ENCODE results near the gene MLLT3. TPM values are rescaled to one million over a fixed set of nuclear protein-coding genes. Genes with fewer than 3 reads are reported as not detected.
"Not testable (repeated sequence)": the region's sequence is repeated elsewhere in the genome, so short reads cannot be mapped to it uniquely, and the experiment has no call there.

MLLT3 gene
- polyA plus RNA-seq, 1 donor = 75.7 TPM

- DNase-seq = no peak
Observed at GRCh38 chr9:20593537-20593936, 28.8 kb downstream of the MLLT3 start.

DNA sequence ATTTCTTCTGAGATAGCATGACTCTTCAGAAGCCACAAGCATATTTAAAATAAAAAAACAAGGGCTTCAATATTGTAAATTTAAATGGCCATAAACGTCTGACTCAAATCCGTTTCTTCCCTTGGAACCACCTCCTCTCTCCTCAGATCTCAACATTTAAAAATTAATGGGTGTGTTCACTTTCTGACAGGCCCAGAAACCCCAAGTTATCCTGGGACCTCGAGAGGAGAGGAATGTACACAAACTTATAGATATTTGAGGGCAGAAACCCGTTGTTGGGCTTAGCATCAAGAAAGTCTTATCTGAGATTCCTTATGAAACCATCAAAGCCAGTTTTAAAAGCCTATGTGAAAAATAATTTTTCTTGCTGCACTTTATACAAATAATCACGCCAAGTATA is 29.2 kb downstream of the MLLT3 start:
- DNase-seq = no peak

DNA sequence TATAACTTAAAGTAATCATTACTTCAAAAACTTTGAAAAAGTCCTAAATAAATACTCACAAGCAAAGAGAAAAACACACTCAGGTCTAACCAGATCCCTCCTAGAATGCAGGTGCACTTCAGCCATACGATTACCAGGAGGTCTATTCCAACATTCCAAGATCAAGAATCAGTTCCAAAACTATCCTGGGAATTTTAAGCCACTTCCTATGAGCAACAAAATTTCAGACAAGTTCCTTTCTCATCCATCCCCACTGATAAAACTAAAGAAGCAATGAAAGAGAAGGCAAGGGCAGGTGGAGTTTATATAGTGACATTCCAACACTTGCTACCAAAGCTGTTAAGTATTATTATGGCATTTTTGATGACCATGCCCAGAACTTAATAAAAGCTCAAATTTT is 29.6 kb downstream of the MLLT3 start:
- DNase-seq = no peak

- DNase-seq = no peak
Observed at GRCh38 chr9:20591223-20591622, 31.1 kb downstream of the MLLT3 start.

DNA sequence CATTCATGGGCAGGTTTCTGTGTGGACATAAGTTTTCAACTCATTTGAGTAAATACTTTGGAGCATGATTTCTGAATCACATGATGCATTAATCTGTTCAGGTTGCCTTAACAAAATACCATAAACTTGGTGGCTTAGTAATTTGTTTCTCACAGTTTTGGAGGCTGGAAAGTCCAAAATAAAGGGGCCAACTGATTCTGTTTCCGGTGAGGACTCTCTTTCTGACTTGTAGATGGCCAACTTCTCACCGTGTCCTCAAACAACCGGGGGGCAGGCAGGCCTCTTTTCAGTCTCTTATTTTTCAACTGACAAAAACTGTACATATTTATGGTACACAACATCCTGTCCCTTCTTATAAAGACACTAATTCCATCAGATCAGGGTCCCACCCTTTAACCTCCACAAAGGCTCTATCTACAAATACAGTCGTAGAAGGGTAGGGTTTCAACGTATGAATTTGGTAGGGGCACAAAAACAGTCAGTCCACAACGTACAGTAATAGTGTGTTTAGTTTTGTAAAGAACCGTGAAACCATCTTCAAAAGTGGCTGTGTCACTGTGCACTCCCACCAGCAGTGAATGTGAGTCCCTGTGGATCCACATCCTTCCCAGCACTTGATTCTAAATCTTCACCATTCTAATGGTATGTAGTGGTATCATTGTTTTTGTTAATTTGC is 37.2 kb downstream of the MLLT3 start:
- DNase-seq = no peak

DNA sequence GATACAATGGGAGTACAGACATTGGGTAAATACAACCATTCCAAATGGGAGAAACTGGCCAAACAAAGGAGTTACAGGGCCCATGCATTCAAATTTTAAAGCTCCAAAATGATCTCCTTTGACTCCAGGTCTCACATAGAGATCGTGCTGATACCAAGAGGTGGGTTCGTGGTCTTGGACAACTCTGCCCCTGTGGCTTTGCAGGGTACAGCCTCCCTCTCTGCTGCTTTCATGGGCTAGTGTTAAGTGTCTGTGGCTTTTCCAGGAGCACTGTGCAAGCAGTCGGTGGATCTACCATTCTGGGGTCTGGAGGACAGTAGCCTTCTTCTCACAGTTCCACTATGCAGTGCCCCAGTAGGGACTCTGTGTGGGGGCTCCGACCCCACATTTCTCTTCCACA is 39.2 kb downstream of the MLLT3 start:
- DNase-seq = not testable (repeated sequence)

- DNase-seq = no peak
Observed at GRCh38 chr9:20582150-20582549, 40.1 kb downstream of the MLLT3 start.

GRCh38 chr9:20580673-20581072 is 41.6 kb downstream of the MLLT3 start:
- no peak for DNase-seq

DNA sequence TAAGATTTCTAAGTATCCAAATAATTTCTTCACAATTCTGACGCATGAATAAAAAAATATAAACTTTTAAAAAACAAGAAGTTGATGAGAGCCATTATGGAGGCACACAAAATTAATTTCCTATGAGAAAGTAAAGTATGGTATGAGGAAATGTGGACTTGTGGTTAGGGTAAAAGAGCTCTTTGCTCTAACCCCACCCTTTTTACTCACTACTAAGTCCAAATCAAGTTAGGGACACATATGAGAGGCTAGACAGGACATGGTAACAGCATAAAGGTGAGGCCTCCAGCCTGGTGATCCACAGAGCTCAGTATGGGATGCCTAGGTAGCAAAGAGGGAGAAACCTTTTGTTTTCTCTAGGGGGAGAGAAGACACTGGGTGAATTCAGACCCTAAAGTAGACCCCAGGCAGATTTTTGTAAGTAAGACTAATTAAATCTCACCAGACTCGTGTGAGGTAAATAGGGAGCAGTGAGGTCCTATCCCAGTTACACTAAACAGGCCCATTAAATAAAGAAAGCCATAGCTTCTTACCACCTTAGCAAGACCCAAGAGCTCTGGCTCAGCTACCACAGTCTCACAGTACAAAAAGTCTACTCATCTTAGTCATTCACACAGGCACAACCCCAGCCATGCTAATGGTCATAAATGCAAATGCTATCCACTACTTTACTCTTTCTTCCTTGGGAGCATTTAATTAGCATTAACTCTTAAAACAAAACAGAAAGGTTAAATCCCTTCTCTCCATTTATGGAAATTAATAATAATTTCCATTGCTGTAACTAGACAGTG is 42.6 kb downstream of the MLLT3 start:
- DNase-seq = no peak

GRCh38 chr9:20573023-20573422 is 49.3 kb downstream of the MLLT3 start:
- no peak for DNase-seq

- no peak for DNase-seq
Observed at GRCh38 chr9:20570756-20571155, 51.5 kb downstream of the MLLT3 start.

DNA sequence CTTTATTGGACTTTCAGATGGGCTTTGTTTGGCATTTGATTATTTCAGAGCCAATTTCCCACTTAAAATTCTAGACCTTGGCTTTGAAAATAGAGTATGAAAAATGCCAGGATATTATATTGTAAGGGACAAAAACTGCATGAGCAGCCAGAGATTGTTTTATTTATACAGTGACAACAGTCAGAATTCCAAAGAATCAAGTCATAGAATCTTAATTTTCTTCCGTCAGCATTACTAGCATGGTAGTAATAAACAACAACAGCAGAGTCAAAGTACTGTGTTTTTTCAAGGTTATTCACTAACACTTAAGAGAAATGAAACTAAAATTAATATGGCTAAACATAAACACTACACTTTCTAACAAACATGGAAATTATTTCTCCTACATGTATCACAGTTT is 52.2 kb downstream of the MLLT3 start:
- DNase-seq = no peak

GRCh38 chr9:20569525-20569924 is 52.8 kb downstream of the MLLT3 start:
- DNase-seq = no peak

DNA sequence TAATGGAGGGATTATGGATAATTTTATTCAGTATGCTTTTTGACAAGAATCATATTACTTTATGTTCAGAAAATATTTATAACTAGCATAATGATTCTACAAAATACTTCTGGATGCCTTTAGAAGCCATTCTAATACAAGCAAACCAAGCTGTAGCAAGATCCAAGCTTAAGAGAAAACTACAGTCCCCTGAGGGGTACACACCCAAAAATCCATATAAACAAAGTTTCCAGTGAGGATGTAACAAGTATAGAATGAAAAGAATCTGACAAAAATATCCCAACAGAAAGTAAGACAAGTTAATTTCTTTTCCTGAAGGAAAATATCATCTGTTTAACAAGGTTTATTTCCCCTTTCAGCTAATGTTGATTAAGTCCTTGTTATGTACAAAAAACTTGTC is 53.9 kb downstream of the MLLT3 start:
- DNase-seq = no peak

GRCh38 chr9:20566401-20566800 is 55.9 kb downstream of the MLLT3 start:
- no peak for DNase-seq

DNA sequence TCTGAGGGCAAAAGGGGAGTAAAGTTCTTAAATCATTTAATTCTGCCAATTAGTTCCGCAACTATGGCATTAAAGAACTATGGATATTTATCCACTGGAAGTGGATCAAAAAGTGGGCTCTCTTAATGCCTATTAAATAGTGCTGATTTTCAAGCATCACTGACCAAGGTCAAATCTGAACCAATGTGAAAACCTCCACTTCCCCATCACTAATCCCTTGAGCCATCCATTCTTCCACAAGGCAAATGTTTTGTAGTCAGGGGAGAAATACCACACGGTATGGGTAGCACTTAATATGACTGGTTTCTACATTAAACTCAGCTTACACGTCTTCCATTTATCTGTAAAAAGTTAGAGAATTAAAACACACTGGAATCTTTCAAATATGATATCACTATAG is 57.6 kb downstream of the MLLT3 start:
- DNase-seq = no peak

DNA sequence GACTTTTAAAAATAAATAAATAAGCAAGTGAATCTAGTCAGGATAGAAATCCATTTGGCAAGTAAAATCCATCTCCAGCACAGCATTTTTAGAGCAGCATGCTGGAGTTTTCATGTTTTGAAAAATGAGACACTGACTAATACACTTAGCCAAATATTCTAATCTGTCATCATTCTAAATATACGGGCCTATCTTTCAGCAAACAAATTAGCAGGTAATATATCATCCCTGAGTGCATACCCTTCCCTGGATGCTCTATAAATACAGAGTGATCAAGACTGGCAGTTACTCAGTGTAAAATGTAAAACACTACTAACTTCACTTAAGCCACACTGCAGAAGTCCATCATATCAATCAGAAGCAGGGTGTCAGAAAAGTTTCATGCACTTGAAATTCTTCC is 58.4 kb downstream of the MLLT3 start:
- DNase-seq = no peak

DNA sequence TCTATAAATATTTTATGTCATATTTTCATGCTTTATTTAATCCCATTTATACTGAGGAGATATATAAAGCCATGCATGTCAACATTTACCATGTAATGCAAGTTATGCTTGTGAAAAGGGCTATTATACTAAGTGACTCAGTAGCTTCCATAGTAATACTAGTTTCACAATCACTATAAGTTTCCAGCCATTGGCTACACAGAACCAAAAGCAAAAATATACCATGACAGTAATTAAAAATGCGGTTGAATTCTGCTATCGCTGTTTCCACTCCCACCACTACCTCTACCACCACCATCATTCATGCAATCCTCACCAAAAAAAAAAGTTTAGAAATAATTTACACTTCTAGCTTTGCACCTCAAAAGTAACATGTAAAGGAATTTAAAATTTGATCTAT is 60.2 kb downstream of the MLLT3 start:
- DNase-seq = no peak

DNA sequence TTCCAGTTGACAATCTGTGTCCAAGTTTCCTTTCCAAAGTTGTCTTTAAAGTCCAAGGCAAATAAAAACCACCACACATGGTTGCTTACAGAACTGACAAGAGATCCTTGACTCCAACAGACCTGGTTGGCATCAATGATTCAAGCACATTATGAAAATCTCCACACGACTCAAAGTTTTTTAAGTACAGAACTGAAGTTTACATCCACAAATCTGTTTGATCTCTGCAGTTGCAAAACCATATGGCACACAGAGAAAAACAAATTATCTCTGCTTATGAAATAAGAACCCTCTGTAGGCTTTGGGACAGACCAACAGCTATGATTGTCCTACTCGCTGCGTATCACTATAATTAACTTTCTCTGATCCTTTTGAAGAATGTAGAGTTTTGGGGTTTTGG is 60.8 kb downstream of the MLLT3 start:
- no peak for DNase-seq

GRCh38 chr9:20559231-20559890 is 62.9 kb downstream of the MLLT3 start:
- no peak for DNase-seq

GRCh38 chr9:20558566-20559016 is 63.7 kb downstream of the MLLT3 start:
- DNase-seq = peak; percentile 23

GRCh38 chr9:20557890-20558565 is 64.3 kb downstream of the MLLT3 start:
- peak; percentile 17 for DNase-seq

- DNase-seq = no peak
Observed at GRCh38 chr9:20557285-20557684, 65.0 kb downstream of the MLLT3 start.
